MM.1S (cell line): ENCODE measurements around the gene STX10.

Source experiments
- CTCF ChIP-seq: fragments of 300-600 bp; sonication (generic); IDR thresholded peaks from 2 replicates; pipeline ENCODE4 v1.5.1; 2016; ENCODE audit warnings: antibody characterized with exemption, low read length, mixed read lengths
- EZH2 ChIP-seq: fragments of 300-600 bp; sonication (generic); optimal IDR thresholded peaks from 2 replicates; pipeline ENCODE3; 2017; ENCODE audit warnings: low read depth, mild to moderate bottlenecking, antibody characterized with exemption, low read length, mixed read lengths

GRCh38 chr19:13152974-13153568, 2.9 kb upstream of the STX10 start:
- no peak for TF ChIP-seq CTCF
- no peak for TF ChIP-seq EZH2
